ENCODE results near the gene E2F2. TPM values are rescaled to one million over a fixed set of nuclear protein-coding genes. Genes with fewer than 3 reads are reported as not detected.
A peak's percentile ranks its signal among the peaks of the same experiment; 100 is the strongest.

The E2F2 gene
- total RNA-seq, 6 donors from 2014 or later: 0.69 to 1.9 (median 1.1) TPM

GRCh38 chr1:23563003-23563402, 32.0 kb upstream of the E2F2 start:
- no peaks in the 10 kb centered on the region for H3K9me3 ChIP-seq
- H3K27ac ChIP-seq: peak overlapping the region; percentile 68 to 97 (median 94)
- H3K4me3 ChIP-seq: no peak overlapping the region
- H3K4me1 ChIP-seq: peaks cover 39 to 63% (median 43%) of the 10 kb centered on the region in 4 donors
- 76 to 81% methylated on average over 9 of the region's 9 CpGs for WGBS, 2 donors
- ATAC-seq (ENCODE audit: low FRiP score in 2 of 2): no peak
- peaks cover 0 to 3% (median 0%) of the 10 kb centered on the region in 4 donors for H3K27me3 ChIP-seq
- TF ChIP-seq, protein P1, sequence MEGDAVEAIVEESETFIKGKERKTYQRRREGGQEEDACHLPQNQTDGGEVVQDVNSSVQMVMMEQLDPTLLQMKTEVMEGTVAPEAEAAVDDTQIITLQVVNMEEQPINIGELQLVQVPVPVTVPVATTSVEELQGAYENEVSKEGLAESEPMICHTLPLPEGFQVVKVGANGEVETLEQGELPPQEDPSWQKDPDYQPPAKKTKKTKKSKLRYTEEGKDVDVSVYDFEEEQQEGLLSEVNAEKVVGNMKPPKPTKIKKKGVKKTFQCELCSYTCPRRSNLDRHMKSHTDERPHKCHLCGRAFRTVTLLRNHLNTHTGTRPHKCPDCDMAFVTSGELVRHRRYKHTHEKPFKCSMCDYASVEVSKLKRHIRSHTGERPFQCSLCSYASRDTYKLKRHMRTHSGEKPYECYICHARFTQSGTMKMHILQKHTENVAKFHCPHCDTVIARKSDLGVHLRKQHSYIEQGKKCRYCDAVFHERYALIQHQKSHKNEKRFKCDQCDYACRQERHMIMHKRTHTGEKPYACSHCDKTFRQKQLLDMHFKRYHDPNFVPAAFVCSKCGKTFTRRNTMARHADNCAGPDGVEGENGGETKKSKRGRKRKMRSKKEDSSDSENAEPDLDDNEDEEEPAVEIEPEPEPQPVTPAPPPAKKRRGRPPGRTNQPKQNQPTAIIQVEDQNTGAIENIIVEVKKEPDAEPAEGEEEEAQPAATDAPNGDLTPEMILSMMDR (IDR thresholded peaks at IDR 0.05): no peak
- TF ChIP-seq EP300 (IDR thresholded peaks at IDR 0.05): no peak
- TF ChIP-seq POLR2AphosphoS5 (IDR thresholded peaks at IDR 0.05): no peak
- TF ChIP-seq POLR2A (IDR thresholded peaks at IDR 0.05): no peak
- DNase-seq: no peak
- peaks cover 0 to 10% (median 0%) of the 10 kb centered on the region in 4 donors for H3K36me3 ChIP-seq

- ATAC-seq (ENCODE audit: low FRiP score in 2 of 2) (peak; percentile 83 to 91), DNase-seq (peak; percentile 94 to 97)
- TF ChIP-seq POLR2A (IDR thresholded peaks at IDR 0.05) (peak in 2 of 4 donors; percentile 60 to 78), EP300 (IDR thresholded peaks at IDR 0.05) (peak in 2 of 4 donors; percentile 67 to 68), POLR2AphosphoS5 (IDR thresholded peaks at IDR 0.05) (peak; percentile 83 to 90)
- TF ChIP-seq, protein P1 (IDR thresholded peaks at IDR 0.05): no peak
- Histone ChIP-seq H3K27ac (peak overlapping the region; percentile 92 to 97 (median 94)), H3K4me3 (peak overlapping the region in 2 of 4 donors; percentile 7 to 9), H3K4me1 (peaks cover 41 to 62% (median 43%) of the 10 kb centered on the region in 4 donors), H3K36me3 (peaks cover 0 to 17% (median 0%) of the 10 kb centered on the region in 4 donors), H3K9me3 (no peaks in the 10 kb centered on the region), H3K27me3 (no peaks in the 10 kb centered on the region)
- 2 to 3% methylated on average over 19 of the region's 19 CpGs for WGBS, 2 donors
Observed at GRCh38 chr1:23562137-23562876, 31.3 kb upstream of the E2F2 start.

GRCh38 chr1:23561813-23562100, 30.7 kb upstream of the E2F2 start:
- H3K9me3 ChIP-seq: no peaks in the 10 kb centered on the region
- ATAC-seq (ENCODE audit: low FRiP score in 2 of 2) (no peak), DNase-seq (no peak)
- WGBS, 2 donors: 23 to 28% methylated on average over 2 of the region's 2 CpGs
- H3K27ac ChIP-seq: peak overlapping the region; percentile 92 to 97 (median 94)
- TF ChIP-seq POLR2AphosphoS5 (IDR thresholded peaks at IDR 0.05): no peak
- TF ChIP-seq, protein P1 (IDR thresholded peaks at IDR 0.05): no peak
- no peak for TF ChIP-seq POLR2A (IDR thresholded peaks at IDR 0.05)
- no peak for TF ChIP-seq EP300 (IDR thresholded peaks at IDR 0.05)
- H3K36me3 ChIP-seq: peaks cover 0 to 20% (median 0%) of the 10 kb centered on the region in 4 donors
- peaks cover 41 to 68% (median 48%) of the 10 kb centered on the region in 4 donors for H3K4me1 ChIP-seq
- no peaks in the 10 kb centered on the region for H3K27me3 ChIP-seq
- H3K4me3 ChIP-seq: peak overlapping the region in 2 of 4 donors; percentile 3 to 7

GRCh38 chr1:23561076-23561812, 30.2 kb upstream of the E2F2 start:
- Histone ChIP-seq H3K27ac (peak overlapping the region; percentile 92 to 97 (median 94)), H3K4me1 (peaks cover 41 to 73% (median 52%) of the 10 kb centered on the region in 4 donors), H3K36me3 (peaks cover 0 to 21% (median 0%) of the 10 kb centered on the region in 4 donors), H3K4me3 (peak overlapping the region in 2 of 4 donors; percentile 3 to 65), H3K27me3 (no peaks in the 10 kb centered on the region), H3K9me3 (no peaks in the 10 kb centered on the region)
- WGBS, 2 donors: 27 to 36% methylated on average over 6 of the region's 6 CpGs
- TF ChIP-seq EP300 (IDR thresholded peaks at IDR 0.05): no peak
- no peak for TF ChIP-seq POLR2AphosphoS5 (IDR thresholded peaks at IDR 0.05)
- TF ChIP-seq, protein P1 (IDR thresholded peaks at IDR 0.05): no peak
- TF ChIP-seq POLR2A (IDR thresholded peaks at IDR 0.05): peak in 1 of 4 donors; percentile 22
- ATAC-seq (ENCODE audit: low FRiP score in 2 of 2): no peak
- no peak for DNase-seq
